HL-60 (cell line): ENCODE data around the gene SLC22A4.

Experiments used
- DNase-seq, 2 experiments: peaks; one replicate each; pipeline ENCODE4 v3.0.0-alpha.2; 2010 to 2020; ENCODE audit warnings: low read depth in 1 of 2, low spot score in 1 of 2
- H3K27ac ChIP-seq: fragments of 250-450 bp; sonication (Bioruptor Pico); replicated peaks from 2 replicates; pipeline ENCODE4 v1.5.1; 2020; ENCODE audit warnings: mild to moderate bottlenecking, moderate library complexity
- H3K27me3 ChIP-seq: fragments of 250-450 bp; sonication (Bioruptor Pico); 2 replicates; pipeline ENCODE4 v1.5.1; 2021; ENCODE audit warnings: mild to moderate bottlenecking, moderate library complexity; ENCODE audit not compliant: insufficient read depth, poor library complexity, severe bottlenecking
- H3K4me3 ChIP-seq: replicated peaks from 2 replicates; pipeline ENCODE4 v1.5.1; 2011; ENCODE audit warnings: mild to moderate bottlenecking, control low read depth, low read length; ENCODE audit not compliant: insufficient read depth
- GABPA ChIP-seq: IDR thresholded peaks from 2 replicates; pipeline ENCODE4 v1.6.1; 2012; ENCODE audit warnings: low read depth
- POLR2AphosphoS5 ChIP-seq: IDR thresholded peaks from 2 replicates; pipeline ENCODE4 v1.6.1; 2012; ENCODE audit warnings: low read depth
- SPI1 ChIP-seq: IDR thresholded peaks from 2 replicates; pipeline ENCODE4 v1.6.1; 2012; ENCODE audit warnings: low read depth, mild to moderate bottlenecking, borderline replicate concordance
- TF ChIP-seq, protein P1 (sequence below): IDR thresholded peaks from 2 replicates; pipeline ENCODE4 v1.6.1; 2012; ENCODE audit warnings: low read depth; ENCODE audit not compliant: insufficient replicate concordance
- TF ChIP-seq, protein P2 (sequence below): IDR thresholded peaks from one replicate; pipeline ENCODE4 v1.5.1; 2011; ENCODE audit warnings: low read length, control low read depth, inconsistent platforms; ENCODE audit not compliant: insufficient read depth

Gene SLC22A4

DNA sequence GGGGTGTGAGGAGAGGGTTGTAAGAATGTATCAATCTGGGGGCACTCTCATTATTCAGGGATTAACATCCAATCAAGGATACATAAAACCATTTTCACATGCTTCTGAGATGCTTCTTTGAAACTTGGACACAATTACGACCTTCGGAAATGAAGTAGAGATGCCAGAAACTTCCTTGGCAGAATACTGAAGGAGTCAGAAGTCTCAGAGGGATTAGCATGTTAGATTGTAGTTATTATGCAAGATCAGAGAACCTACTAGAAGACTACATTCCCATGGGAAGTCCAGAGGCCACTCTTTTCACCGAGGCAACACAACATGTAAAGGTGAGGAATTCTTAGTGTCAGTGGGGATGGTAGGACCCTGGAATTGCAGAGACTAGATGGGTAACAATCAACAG is 5.1 kb upstream of the SLC22A4 start:
- TF ChIP-seq, protein P1, sequence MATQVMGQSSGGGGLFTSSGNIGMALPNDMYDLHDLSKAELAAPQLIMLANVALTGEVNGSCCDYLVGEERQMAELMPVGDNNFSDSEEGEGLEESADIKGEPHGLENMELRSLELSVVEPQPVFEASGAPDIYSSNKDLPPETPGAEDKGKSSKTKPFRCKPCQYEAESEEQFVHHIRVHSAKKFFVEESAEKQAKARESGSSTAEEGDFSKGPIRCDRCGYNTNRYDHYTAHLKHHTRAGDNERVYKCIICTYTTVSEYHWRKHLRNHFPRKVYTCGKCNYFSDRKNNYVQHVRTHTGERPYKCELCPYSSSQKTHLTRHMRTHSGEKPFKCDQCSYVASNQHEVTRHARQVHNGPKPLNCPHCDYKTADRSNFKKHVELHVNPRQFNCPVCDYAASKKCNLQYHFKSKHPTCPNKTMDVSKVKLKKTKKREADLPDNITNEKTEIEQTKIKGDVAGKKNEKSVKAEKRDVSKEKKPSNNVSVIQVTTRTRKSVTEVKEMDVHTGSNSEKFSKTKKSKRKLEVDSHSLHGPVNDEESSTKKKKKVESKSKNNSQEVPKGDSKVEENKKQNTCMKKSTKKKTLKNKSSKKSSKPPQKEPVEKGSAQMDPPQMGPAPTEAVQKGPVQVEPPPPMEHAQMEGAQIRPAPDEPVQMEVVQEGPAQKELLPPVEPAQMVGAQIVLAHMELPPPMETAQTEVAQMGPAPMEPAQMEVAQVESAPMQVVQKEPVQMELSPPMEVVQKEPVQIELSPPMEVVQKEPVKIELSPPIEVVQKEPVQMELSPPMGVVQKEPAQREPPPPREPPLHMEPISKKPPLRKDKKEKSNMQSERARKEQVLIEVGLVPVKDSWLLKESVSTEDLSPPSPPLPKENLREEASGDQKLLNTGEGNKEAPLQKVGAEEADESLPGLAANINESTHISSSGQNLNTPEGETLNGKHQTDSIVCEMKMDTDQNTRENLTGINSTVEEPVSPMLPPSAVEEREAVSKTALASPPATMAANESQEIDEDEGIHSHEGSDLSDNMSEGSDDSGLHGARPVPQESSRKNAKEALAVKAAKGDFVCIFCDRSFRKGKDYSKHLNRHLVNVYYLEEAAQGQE: no peak
- TF ChIP-seq, protein P2, sequence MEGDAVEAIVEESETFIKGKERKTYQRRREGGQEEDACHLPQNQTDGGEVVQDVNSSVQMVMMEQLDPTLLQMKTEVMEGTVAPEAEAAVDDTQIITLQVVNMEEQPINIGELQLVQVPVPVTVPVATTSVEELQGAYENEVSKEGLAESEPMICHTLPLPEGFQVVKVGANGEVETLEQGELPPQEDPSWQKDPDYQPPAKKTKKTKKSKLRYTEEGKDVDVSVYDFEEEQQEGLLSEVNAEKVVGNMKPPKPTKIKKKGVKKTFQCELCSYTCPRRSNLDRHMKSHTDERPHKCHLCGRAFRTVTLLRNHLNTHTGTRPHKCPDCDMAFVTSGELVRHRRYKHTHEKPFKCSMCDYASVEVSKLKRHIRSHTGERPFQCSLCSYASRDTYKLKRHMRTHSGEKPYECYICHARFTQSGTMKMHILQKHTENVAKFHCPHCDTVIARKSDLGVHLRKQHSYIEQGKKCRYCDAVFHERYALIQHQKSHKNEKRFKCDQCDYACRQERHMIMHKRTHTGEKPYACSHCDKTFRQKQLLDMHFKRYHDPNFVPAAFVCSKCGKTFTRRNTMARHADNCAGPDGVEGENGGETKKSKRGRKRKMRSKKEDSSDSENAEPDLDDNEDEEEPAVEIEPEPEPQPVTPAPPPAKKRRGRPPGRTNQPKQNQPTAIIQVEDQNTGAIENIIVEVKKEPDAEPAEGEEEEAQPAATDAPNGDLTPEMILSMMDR: no peak
- no peak for TF ChIP-seq POLR2AphosphoS5
- no peak for TF ChIP-seq SPI1
- no peak for TF ChIP-seq GABPA
- no peak overlapping the region for H3K27ac ChIP-seq
- H3K27me3 ChIP-seq: no peaks in the 10 kb centered on the region
- no peak overlapping the region for H3K4me3 ChIP-seq
- no peak for DNase-seq

DNA sequence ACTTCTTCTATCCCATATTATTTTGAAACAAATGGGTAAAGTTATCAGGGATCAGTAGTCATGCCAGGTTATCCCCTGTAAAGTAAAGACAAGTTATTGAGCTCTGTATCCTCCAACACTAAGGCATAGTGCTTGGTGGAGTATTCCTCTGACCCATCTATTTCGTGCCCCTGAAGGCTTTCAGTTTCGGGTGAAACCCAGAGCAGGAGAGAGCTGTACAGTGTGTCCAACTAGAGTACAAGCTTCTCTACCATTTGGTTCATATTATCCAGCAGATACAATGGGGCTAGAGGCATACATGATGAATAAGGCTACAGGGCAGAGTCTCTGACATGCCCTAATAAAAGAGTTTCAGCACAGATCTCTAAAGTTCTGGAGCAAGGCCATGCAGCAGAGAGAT is 3.2 kb upstream of the SLC22A4 start:
- TF ChIP-seq, protein P1: no peak
- TF ChIP-seq SPI1: no peak
- TF ChIP-seq GABPA: no peak
- TF ChIP-seq, protein P2: no peak
- TF ChIP-seq POLR2AphosphoS5: no peak
- no peak overlapping the region for H3K4me3 ChIP-seq
- H3K27ac ChIP-seq: no peak overlapping the region
- no peak for DNase-seq
- no peaks in the 10 kb centered on the region for H3K27me3 ChIP-seq

DNA sequence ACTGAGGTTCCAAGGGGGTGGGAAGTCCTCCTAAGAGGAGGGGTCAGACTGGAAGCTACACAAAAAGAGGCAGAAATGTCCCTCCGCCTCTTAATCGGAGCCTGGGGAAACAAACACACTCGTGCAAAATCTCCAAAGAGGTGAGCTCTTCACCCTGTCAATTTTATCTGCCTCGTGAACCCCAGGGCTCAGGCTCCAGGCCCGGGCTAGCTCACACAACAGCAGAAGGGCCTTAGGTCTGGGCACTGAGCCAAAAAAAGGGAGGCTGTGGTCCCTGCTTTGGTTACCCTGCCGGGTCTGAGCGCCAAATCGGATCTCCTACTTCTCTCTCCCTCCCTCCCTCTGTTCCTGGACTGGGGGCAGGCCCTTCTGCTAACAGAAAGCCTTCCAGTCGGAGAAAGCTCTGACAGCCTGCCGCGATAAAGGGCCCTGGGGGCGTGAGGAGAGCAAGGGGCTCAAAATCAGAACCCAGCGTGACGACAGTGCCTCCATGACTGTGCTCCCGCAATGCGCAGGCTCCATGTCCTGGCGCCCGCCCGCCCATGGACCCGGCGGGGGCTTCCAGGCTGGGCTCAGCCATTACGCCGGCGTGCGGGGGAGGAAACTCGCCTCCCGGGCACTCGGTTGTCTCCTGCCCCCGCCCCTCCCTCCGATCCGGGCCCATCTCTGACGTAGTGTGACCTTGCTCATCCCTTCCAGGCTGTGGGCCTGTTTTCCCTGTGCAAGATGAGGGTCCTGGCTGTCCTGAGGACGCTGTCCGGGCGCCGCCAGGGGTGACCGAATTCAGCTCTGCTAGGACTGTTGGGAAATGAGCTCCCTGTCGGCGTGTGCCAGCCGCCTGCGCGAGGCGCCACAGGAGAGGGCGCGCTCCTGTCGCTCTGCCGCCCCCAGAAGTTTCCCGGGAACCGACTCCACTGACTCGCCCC is 865 bp upstream of the SLC22A4 start:
- TF ChIP-seq GABPA (no peak), SPI1 (no peak), POLR2AphosphoS5 (no peak; the same call in none of the 2 replicates)
- TF ChIP-seq, protein P1: no peak
- peak overlapping the region; percentile 100 for H3K27ac ChIP-seq

More for the DNA sequence above, 865 bp upstream of the SLC22A4 start:
- peak; percentile 60 to 85 for DNase-seq
- H3K27me3 ChIP-seq: no peaks in the 10 kb centered on the region
- peak overlapping the region; percentile 73 for H3K4me3 ChIP-seq
